ENCODE results near the gene ZFYVE16.
"Not testable (repeated sequence)": the region's sequence is repeated elsewhere in the genome, so short reads cannot be mapped to it uniquely, and the experiment has no call there.

Gene ZFYVE16

DNA sequence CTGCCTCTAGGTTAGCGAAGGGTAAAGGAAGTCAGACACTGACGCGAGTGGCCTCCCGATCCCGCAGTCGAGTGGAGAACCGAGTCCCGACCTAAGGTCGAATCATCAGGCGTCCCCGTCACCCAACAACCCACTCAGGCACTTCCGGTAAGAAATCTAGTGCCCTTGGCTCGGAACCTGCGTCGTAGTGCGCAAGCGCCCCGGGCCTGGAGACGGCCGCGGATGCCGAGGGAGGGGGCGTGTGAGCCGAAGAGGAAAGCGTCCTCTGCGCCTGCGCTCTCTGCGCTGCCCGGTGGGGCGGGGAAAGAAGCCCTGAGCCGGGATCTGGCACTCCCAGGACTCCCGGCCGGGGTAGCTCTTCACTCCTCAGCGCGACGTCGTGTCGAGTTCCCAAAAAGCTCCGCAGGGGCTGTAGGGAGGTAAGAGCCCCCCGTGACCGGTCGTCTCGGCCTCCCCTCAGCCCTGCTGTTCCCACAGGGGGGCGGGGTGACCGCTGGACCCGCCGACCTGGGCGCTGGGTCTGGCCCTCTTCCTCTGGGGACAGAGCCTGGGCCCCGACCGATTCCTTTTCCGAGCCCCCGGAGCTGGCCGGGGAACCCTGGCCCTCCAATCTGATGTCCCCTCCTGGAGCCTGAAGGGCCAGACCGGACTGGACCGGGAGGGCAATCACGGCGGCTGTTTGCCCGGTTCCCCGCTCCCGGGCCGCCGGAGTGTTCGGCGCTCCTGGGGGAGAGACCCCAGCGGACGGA, at the start of gene ZFYVE16:
Gene ZFYVE16, plus strand, starts transcription at position 330 of the 749 bp plus-strand sequence. CDS start 26,084 bp downstream, outside the sequence.
- peak; percentile 95 for DNase-seq (ENCODE audit: low read depth)

DNA sequence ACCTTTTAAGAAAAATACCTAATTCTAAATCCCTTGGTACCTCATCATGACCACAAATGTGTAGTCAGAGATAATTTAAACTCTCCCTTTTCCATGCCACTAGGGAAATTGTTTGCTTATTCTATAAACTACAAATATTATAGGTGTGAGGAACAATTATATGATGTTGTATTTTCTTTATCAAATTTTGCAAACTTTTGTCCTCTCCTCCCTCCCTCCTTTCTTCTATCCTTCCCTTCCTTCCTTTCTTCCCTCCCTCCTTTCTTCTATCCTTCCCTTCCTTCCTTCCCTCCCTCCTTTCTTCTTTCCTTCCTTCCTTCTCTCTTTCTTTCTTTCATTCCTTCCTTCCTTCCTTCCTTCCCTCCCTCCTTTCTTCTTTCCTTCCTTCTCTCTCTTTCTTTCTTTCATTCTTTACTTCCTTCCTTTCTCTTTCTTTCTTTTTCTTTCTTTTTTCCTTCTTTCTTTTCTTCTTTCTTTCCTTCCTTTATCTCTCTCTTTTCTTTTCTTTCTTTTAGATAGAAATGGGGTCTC, 46.9 kb upstream of the ZFYVE16 start:
- no peak for DNase-seq (ENCODE audit: low read depth)

DNA sequence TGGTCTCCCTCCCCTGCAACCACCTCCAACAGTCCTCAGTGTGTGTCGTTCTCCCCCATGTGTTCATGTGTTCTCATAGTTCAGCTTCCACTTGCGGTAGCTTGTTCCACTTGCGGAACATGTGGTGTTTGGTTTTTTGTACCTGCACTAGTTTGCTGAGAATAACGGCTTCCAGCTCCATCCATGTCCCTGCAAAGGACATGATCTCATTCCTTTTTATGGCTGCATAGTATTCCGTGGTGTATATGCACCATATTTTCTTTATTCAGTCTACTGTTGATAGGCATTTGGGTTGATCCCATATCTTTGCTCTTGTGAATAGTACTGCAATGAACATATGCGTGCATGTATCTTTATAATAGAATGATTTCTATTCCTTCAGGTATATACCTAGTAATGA, 43.0 kb upstream of the ZFYVE16 start:
- no peak for DNase-seq (ENCODE audit: low read depth)

DNA sequence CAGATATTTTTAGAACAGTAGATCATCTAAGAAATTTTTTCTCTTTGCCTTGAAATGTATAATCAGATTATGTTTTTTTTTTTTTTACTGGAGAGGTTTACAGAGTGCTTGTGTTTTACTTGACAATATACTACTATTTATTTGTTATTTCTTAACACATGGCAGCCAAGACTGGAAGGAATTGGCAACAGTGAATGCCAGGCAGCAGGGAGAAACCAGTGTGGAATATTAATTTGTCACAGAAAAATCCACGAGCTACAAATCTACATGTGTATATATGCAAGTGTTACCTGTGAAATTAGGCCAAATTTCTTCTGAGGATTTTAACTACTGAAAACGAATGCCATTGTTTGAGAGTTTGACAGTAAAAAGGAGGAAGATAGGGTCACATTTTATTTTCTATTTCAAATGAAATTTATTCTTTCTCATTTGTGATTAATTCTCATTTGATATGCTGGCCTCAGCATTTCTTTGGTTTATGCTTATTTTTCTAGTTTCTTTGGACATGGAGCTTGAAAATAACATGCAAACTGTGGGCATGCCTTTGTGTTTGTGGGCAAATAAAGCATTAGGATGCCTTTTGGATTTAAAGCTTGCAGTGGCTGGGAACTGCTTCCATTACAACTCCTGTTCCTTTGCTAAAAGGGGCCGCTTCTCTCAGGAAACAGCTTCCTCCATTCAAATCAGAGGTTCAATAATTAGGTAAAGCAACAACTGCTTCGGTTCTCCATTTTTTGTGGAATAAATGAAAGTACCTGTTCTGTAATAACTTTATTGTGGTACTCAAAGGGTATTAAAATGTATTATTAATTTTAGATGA, 39.0 kb upstream of the ZFYVE16 start:
- no peak for DNase-seq (ENCODE audit: low read depth)

DNA sequence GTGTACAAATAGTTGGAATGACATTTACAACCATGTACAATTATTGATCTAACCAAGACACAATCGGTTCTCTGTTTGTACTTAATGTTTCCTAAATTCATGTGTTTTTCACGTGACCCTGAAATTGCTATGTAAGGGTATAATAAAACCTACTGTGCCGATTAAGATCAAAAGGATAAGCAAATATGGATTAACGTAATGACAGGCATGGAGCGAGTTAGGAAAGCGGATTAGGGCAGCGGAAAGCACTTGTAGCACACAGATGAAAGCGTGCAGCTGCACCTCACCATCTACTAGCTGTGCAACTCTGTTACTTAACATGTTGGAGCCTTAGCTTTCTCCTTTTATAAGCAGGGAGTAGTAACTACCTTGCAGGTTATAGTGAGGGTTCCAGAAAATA, 38.3 kb upstream of the ZFYVE16 start:
- DNase-seq (ENCODE audit: low read depth), result no peak

GRCh38 chr5:80370390-80370789, 37.5 kb upstream of the ZFYVE16 start:
- no peak for DNase-seq (ENCODE audit: low read depth)

GRCh38 chr5:80372780-80373179, 35.1 kb upstream of the ZFYVE16 start:
- no peak for DNase-seq (ENCODE audit: low read depth)

GRCh38 chr5:80374188-80374587, 33.7 kb upstream of the ZFYVE16 start:
- DNase-seq (ENCODE audit: low read depth), result no peak

GRCh38 chr5:80376557-80376956, 31.3 kb upstream of the ZFYVE16 start:
- DNase-seq (ENCODE audit: low read depth), result no peak

GRCh38 chr5:80382488-80382887, 25.4 kb upstream of the ZFYVE16 start:
- DNase-seq (ENCODE audit: low read depth), result no peak

DNA sequence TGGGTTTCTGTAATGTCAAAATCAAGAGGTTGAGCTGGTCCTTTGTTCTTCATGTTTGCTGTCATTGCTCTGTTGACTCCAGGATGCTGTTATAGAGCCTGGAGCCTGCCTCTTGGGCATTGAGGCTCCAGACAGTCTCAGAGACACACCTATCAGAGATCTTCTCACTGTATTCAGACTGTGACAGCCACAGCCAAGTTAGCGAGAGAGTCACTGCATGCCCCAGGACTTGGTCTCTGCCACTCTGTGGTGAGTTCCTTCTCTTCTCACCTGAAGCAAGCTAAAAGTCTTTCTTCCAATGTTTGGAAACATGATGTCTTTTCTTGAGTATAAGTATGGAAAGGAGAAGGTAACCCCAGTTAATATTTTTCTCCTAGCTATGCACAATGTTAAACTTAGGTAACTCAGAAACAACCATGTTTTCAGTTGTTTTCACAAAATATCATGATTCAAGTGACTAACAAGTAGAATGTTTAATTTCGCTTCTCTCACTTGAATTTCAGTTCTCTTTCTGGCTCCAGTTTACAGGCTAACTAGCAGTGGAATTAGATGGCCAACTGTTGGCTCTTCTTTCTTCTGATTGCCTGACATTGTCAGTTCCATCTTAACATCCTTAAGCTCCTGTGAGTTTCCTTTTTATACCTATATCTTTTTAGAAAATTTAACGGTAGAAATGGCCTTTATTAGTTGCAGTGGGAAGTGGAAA, 20.6 kb upstream of the ZFYVE16 start:
- no peak for DNase-seq (ENCODE audit: low read depth)

DNA sequence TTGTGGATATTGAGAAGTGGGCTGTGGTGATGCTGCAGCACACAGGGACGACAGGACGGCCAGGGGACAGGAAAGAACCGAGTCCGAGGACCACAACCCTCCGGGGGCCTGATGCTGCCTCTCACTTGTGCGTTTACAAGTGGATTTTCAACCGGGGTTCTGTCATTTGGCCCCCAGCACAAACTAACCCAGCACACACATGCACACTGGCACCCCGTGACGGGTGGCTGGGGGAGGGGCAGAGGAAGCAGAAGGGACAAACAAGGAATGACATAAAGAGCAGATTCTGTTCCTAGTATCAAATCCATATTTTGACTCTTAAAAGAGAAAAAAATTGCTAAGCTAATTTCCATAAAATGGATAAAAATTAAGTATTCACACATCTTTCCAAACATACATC, 18.3 kb upstream of the ZFYVE16 start:
- no peak for DNase-seq (ENCODE audit: low read depth)

DNA sequence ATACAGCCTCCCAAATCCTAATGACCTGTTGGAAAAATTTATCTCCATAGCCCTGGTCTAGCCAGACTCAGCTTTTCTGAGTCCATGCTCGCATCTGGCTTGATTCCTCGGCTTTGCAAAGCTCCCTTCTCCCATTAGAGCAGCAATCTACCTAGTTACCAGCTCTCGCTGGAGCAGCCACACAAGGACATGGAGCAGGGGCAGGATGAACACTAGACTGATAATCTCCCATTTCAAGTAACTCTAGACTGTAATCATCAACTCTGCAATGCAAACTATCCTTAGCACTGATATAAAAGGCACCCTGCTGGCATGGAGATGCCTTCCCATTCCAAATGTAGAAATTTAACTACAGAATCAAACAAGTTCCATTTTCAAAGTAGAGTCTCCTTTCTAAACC, 17.5 kb upstream of the ZFYVE16 start:
- DNase-seq (ENCODE audit: low read depth), result not testable (repeated sequence)

DNA sequence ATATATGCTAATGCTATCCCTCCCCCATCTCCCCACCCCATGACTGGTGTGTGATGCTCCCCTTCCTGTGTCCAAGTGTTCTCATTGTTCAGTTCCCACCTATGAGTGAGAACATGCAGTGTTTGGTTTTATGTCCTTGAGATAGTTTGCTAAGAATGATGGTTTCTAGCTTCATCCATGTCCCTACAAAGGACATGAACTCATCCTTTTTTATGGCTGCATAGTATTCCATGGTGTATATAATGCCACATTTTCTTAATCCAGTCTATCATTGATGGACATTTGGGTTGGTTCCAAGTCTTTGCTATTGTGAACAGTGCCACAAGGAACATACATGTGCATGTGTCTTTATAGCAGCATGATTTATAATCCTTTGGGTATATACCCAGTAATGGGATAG, 16.6 kb upstream of the ZFYVE16 start:
- not testable (repeated sequence) for DNase-seq (ENCODE audit: low read depth)

- no peak for DNase-seq (ENCODE audit: low read depth)
Measured at GRCh38 chr5:80399526-80400239, 8.2 kb upstream of the ZFYVE16 start.

GRCh38 chr5:80400368-80400767, 7.5 kb upstream of the ZFYVE16 start:
- not testable (repeated sequence) for DNase-seq (ENCODE audit: low read depth)

GRCh38 chr5:80403782-80404181, 4.1 kb upstream of the ZFYVE16 start:
- no peak for DNase-seq (ENCODE audit: low read depth)

DNA sequence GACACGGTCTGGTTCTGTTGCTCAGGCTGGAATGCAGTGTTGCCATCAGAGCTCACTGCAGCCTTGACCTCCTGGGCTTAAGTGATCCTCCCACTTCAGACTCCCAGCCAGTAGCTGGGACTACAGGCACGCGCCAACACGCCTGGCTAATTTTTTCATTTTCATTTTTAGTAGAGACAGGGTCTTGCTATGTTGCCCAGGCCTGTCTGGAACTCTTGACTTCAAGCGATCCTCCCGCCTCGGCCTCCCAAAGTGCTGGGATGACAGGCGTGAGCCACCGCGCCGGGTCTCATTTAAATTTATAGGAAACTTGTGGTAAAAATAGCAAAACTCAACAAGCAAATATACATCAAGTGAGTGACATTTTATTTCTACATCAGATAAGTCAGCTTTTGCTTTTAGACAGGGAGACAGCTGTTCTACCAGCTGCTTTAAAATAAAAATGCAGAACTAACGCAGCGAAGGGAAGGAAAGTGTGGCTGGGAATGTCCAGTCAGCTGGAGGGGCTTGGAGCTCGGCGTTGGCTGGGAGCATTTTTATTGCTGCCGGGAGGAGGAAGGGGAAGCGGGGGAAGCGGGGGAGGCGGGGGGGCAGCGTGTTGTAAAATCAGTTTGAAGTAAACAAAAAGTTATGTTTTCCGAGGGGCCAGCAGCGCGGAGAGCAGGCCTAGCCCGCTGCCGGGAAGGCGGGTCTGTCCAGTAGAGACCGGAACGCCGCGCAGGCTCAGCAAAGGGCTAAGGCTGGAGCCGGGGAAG, 707 bp upstream of the ZFYVE16 start:
- DNase-seq (ENCODE audit: low read depth), result no peak

DNA sequence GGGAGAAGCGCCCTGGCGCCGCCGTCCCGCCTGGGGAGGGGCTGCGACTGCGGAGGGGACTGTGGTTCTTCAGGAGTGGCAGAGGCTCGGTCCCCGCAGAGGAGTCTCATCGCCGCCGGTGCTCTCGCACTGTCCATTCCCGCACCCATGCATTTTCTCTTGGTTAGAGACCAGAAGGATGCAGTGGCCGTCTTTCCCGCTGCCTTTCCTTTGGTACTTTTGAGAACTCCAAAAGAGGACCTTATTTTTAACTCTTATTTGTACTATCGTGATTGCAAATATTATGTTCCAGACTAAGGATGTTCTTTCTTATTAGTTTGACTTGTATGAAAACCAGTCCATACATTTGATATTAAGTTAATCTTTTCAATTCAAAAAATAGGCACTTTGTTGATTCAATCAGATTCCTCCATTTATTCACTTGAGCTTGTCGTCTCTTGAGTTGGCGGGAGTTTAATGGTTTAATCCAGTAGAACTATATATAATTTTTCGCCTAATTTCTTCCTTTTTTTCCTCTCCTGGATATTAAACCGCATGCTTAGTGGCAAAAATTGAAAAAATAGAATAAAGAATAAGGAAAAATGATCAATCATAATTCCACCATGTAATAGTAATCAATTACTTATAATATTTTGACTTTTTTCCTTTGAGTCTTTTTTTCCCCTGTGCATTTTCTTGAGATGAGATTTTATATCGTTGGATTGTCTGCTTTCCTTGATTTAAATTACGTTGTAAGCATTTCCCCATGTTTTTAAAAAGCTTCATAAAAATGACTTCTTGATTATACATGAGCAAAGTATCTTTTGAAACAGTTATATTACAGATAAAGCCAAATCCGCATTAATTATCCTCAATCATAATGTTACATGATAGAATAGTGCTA, 861 bp downstream of the ZFYVE16 start:
- DNase-seq (ENCODE audit: low read depth), result no peak

GRCh38 chr5:80409367-80409966, 1.6 kb downstream of the ZFYVE16 start:
- DNase-seq (ENCODE audit: low read depth), result no peak

All from activated T-helper 9 cell treated with anti-CD3 and anti-CD28 coated beads, Interleukin-2, amount 50 U/mL, for 16 hours (primary cell).